Keratinocyte (primary cell): ENCODE data around the gene BSDC1. TPM values are rescaled to one million over a fixed set of nuclear protein-coding genes. Genes with fewer than 3 reads are reported as not detected.

Source experiments
- DNase-seq: peaks from one replicate; pipeline ENCODE4 v3.0.0-alpha.2; 2011; ENCODE audit warnings: low read depth, missing footprints, low spot score
- FAIRE-seq: peaks from 2 replicates; lab custom pipeline; 2011; peaks lifted over from hg19 to GRCh38; lab: Jason Lieb, UNC
- H2AFZ ChIP-seq: 2 replicates; pipeline ENCODE4 v1.6.0; 2012; ENCODE audit warnings: low read length, control low read depth, inconsistent platforms; ENCODE audit not compliant: control insufficient read depth
- H3K27ac ChIP-seq: 2 replicates; pipeline ENCODE4 v1.5.1; 2011; ENCODE audit warnings: low read length; ENCODE audit not compliant: control insufficient read depth, insufficient read depth
- H3K27me3 ChIP-seq: 3 replicates; pipeline ENCODE4 v1.6.0; 2011; ENCODE audit warnings: low read length; ENCODE audit not compliant: control insufficient read depth, insufficient read depth; ENCODE audit errors: extremely low read depth
- H3K36me3 ChIP-seq, 2 experiments: 2 replicates in 1 of 2; 3 replicates in 1 of 2; pipeline ENCODE4 v1.5.1; 2011; ENCODE audit warnings: low read length in 2 of 2, mild to moderate bottlenecking in 1 of 2; ENCODE audit not compliant: control insufficient read depth in 2 of 2, insufficient read depth in 2 of 2; ENCODE audit errors: extremely low read depth in 1 of 2
- H3K4me1 ChIP-seq: 3 replicates; pipeline ENCODE4 v1.5.1; 2011; ENCODE audit warnings: low read length; ENCODE audit not compliant: control insufficient read depth, insufficient read depth; ENCODE audit errors: extremely low read depth
- H3K4me2 ChIP-seq: 3 replicates; pipeline ENCODE4 v1.6.0; 2011; ENCODE audit warnings: low read depth, low read length; ENCODE audit not compliant: control insufficient read depth, insufficient read depth; ENCODE audit errors: extremely low read depth
- H3K4me3 ChIP-seq, 3 experiments: fragments of 200-600 bp in 1 of 3; sonication (generic) in 1 of 3; 2 replicates in 2 of 3; 3 replicates in 1 of 3; pipeline ENCODE4 v1.5.1; 2011 to 2016; ENCODE audit warnings: low read length in 3 of 3, mild to moderate bottlenecking in 3 of 3, control low read depth in 2 of 3, inconsistent platforms in 1 of 3, low read depth in 1 of 3, mixed read lengths in 1 of 3, mixed run types in 1 of 3, moderate library complexity in 1 of 3; ENCODE audit not compliant: control insufficient read depth in 2 of 3, insufficient read depth in 2 of 3; ENCODE audit errors: extremely low read depth in 1 of 3
- H3K79me2 ChIP-seq: 2 replicates; pipeline ENCODE4 v1.6.0; 2012; ENCODE audit warnings: low read length; ENCODE audit not compliant: control insufficient read depth, insufficient read depth
- H3K9ac ChIP-seq: 3 replicates; pipeline ENCODE4 v1.6.0; 2011; ENCODE audit warnings: low read length; ENCODE audit not compliant: control insufficient read depth, insufficient read depth; ENCODE audit errors: extremely low read depth
- H3K9me1 ChIP-seq: 3 replicates; pipeline ENCODE4 v1.6.0; 2011; ENCODE audit warnings: low read length; ENCODE audit not compliant: control insufficient read depth, insufficient read depth; ENCODE audit errors: extremely low read depth
- H3K9me3 ChIP-seq: 2 replicates; pipeline ENCODE4 v1.5.1; 2012; ENCODE audit warnings: low read depth, low read length; ENCODE audit not compliant: control insufficient read depth
- H4K20me1 ChIP-seq: 3 replicates; pipeline ENCODE4 v1.6.0; 2011; ENCODE audit warnings: low read length; ENCODE audit not compliant: control insufficient read depth, insufficient read depth; ENCODE audit errors: extremely low read depth
- CTCF ChIP-seq, 3 experiments: IDR thresholded peaks in 1 of 3; conservative IDR thresholded peaks in 1 of 3; optimal IDR thresholded peaks in 1 of 3; 2 replicates in 2 of 3; 3 replicates in 1 of 3; pipeline versions ENCODE3 to v1.5.1; 2011; ENCODE audit warnings: low read length in 3 of 3, mild to moderate bottlenecking in 3 of 3, moderate library complexity in 2 of 3, control low read depth in 1 of 3, inconsistent platforms in 1 of 3; ENCODE audit not compliant: insufficient read depth in 2 of 3; ENCODE audit errors: extremely low read depth in 1 of 3
- EZH2 ChIP-seq: IDR thresholded peaks from one replicate; pipeline ENCODE4 v1.6.1; 2012; ENCODE audit warnings: inconsistent platforms, mild to moderate bottlenecking, low read length, moderate library complexity
- dilution Hi-C: fragments of 300-500 bp; cut with MboI; formaldehyde crosslinking; loops from one replicate; pipeline ENCODE4 v1.7.0; 2020; ENCODE audit warnings: low sequenced_read_pairs; ENCODE audit not compliant: extremely low pct_ligation_motif_present
- polyA plus RNA-seq, 5 experiments: library from polyadenylated mRNA; depleted of rRNA in 3 of 5; stranded (reverse) in 3 of 5; stranded (forward) in 1 of 5; unstranded in 1 of 5; fragments of >200 nt; gene quantifications; 1 replicate in 1 of 5; 2 replicates in 3 of 5; 3 replicates in 1 of 5; pipeline versions ENCODE4 v1.2.1 to v1.2.3, GENCODE V29; 2011 to 2012; ENCODE audit warnings: missing spikeins in 2 of 5, low read depth in 1 of 5, low replicate concordance in 1 of 5

The BSDC1 gene
- polyA plus RNA-seq, 1 donor (not counting 4 experiments of a cell fraction or from before 2014, with no cell fraction given): 38.1 TPM

DNA sequence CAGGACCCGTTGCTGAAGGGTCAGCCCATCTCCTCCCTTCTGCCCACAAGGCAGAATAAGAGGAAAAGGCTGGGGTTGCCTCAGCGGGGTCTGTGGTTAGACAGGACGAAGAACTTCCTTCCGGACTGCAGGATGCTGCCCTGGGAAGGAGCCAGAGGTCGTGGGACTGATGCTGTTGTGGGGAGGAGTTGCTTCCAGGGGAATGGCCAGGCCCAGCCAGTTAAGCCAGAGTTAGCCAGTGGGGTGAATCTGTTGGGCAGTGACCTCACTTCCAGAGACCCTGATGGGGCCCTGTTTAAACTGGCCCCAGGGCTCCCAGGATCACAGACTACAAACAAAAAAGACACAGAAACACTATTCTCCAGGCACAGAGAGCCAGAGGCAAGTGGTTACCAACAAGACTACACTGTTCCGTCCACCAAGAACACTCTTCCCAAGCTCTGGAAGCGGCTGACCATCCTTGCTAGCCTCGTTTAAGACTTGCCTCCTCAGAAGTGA is 45.0 kb downstream of the BSDC1 start:
- Histone ChIP-seq H4K20me1 (no peaks in the 10 kb centered on the region), H3K9me1 (no peaks in the 10 kb centered on the region), H3K27ac (no peak overlapping the region), H3K79me2 (no peaks in the 10 kb centered on the region), H3K9me3 (no peaks in the 10 kb centered on the region), H2AFZ (no peak overlapping the region), H3K4me1 (peaks cover 21% of the 10 kb centered on the region), H3K4me3 (no peak overlapping the region), H3K4me2 (no peak overlapping the region), H3K36me3 (peaks cover 0 to 4% of the 10 kb centered on the region in 2 experiments), H3K27me3 (peaks cover 7% of the 10 kb centered on the region), H3K9ac (no peak overlapping the region)
- TF ChIP-seq CTCF (optimal IDR thresholded peaks at IDR 0.05 in 1 of 3, IDR thresholded peaks at IDR 0.05 in 1 of 3, conservative IDR thresholded peaks at IDR 0.05 in 1 of 3; ENCODE audit: extremely low read depth in 1 of 3, insufficient read depth in 2 of 3, low read length in 3 of 3) (no peak), EZH2 (no peak)
- dilution Hi-C loops: no loop called here
- no peak for DNase-seq
- FAIRE-seq: no peak

DNA sequence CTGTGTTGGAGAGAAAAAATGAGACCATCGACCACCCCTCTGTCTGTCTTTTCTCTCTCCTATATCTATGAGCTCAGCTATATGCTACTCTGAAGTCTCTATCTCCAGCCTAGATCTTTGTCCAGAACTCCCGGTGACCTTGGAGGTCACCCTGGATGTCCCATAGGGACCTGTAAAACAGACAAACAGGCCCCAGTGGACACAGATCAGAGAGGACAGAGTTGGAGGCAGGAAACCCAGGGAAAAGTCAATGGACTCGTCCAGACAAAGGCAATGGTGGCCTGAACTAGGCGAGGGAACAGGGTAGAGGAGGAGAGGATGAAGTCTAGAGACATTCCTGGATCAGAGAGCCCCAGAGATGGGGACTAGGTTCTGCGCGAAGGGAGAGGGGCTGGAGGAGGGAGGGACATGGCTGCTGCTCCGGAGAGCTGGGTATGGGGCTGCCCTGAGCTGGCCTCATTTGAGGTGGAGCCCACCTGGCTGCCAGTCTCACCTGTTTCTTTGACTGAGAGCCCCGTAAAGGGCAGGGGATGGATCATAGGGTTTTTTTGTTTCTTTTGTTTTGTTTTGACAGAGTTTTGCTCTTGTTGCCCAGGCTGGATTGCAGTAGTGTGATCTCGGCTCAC is 47.6 kb downstream of the BSDC1 start:
- no peak overlapping the region for H2AFZ ChIP-seq
- H3K9ac ChIP-seq: no peak overlapping the region
- H3K4me2 ChIP-seq: no peak overlapping the region
- no peaks in the 10 kb centered on the region for H3K79me2 ChIP-seq
- TF ChIP-seq EZH2 (no peak), CTCF (optimal IDR thresholded peaks at IDR 0.05 in 1 of 3, IDR thresholded peaks at IDR 0.05 in 1 of 3, conservative IDR thresholded peaks at IDR 0.05 in 1 of 3; ENCODE audit: extremely low read depth in 1 of 3, insufficient read depth in 2 of 3, low read length in 3 of 3) (no peak)
- peaks cover 7% of the 10 kb centered on the region for H3K27me3 ChIP-seq
- FAIRE-seq: no peak
- H3K9me1 ChIP-seq: no peaks in the 10 kb centered on the region
- dilution Hi-C loops: no loop called here
- no peak overlapping the region for H3K27ac ChIP-seq
- no peaks in the 10 kb centered on the region for H4K20me1 ChIP-seq
- H3K36me3 ChIP-seq: no peaks in the 10 kb centered on the region
- H3K4me1 ChIP-seq: peaks cover 5% of the 10 kb centered on the region
- H3K9me3 ChIP-seq: no peaks in the 10 kb centered on the region
- no peak overlapping the region for H3K4me3 ChIP-seq
- DNase-seq: no peak
